ENCODE results near the gene KRTAP5-1. TPM values are rescaled to one million over a fixed set of nuclear protein-coding genes. Genes with fewer than 3 reads are reported as not detected.

KRTAP5-1 gene
- total RNA-seq, 1 donor from 2014 or later = not detected

GRCh38 chr11:1574238-1574932 lies 10.7 kb downstream of the KRTAP5-1 start:
- Mint-ChIP-seq H3K4me1 (ENCODE audit: low read depth) (no peaks in the 10 kb centered on the region), H3K36me3 (ENCODE audit: low read depth) (no peaks in the 10 kb centered on the region), H3K9me3 (peaks cover 10% of the 10 kb centered on the region), H3K27me3 (ENCODE audit: insufficient read depth) (peaks cover 26% of the 10 kb centered on the region), H3K4me3 (peak overlapping the region; percentile 51), H3K27ac (no peak overlapping the region)
- peak; percentile 45 for DNase-seq (ENCODE audit: low spot score)
- intact Hi-C loops (cut with micrococcal nuclease) = loop anchor here (1.0 to 10.0 kb wide), 9 partner anchors 28 to 1800 kb away; partner anchors contain the start of genes BRSK2, CHID1, TOLLIP and ZNF195

DNA sequence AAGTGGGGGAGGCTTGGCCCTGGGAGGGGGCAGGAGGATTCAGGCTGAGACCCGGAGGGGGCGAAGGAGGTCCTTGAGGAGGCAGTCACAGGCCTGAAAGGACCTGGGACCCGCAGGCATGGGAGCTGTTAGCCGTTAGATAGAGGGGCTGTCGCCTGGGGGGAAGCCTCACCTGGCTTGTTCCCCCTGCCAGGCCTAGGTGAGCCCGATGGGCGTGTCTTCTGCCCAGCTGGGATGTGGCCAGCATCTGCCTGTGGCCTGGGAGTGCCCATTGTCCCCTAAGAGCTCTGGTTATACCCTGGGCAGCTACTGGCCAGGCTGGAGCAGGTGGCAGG lies 11.2 kb downstream of the KRTAP5-1 start:
- intact Hi-C loops (cut with micrococcal nuclease) = loop anchor here (1.0 to 10.0 kb wide), 9 partner anchors 28 to 1801 kb away; partner anchors contain the start of genes BRSK2, CHID1, TOLLIP and ZNF195
- H3K27me3 Mint-ChIP-seq (ENCODE audit: insufficient read depth) = peaks cover 28% of the 10 kb centered on the region
- peak overlapping the region; percentile 51 for H3K4me3 Mint-ChIP-seq
- no peaks in the 10 kb centered on the region for H3K36me3 Mint-ChIP-seq (ENCODE audit: low read depth)
- H3K9me3 Mint-ChIP-seq = peaks cover 6% of the 10 kb centered on the region
- H3K4me1 Mint-ChIP-seq (ENCODE audit: low read depth) = no peaks in the 10 kb centered on the region
- DNase-seq (ENCODE audit: low spot score) = no peak
- peak overlapping the region; percentile 12 for H3K27ac Mint-ChIP-seq

DNA sequence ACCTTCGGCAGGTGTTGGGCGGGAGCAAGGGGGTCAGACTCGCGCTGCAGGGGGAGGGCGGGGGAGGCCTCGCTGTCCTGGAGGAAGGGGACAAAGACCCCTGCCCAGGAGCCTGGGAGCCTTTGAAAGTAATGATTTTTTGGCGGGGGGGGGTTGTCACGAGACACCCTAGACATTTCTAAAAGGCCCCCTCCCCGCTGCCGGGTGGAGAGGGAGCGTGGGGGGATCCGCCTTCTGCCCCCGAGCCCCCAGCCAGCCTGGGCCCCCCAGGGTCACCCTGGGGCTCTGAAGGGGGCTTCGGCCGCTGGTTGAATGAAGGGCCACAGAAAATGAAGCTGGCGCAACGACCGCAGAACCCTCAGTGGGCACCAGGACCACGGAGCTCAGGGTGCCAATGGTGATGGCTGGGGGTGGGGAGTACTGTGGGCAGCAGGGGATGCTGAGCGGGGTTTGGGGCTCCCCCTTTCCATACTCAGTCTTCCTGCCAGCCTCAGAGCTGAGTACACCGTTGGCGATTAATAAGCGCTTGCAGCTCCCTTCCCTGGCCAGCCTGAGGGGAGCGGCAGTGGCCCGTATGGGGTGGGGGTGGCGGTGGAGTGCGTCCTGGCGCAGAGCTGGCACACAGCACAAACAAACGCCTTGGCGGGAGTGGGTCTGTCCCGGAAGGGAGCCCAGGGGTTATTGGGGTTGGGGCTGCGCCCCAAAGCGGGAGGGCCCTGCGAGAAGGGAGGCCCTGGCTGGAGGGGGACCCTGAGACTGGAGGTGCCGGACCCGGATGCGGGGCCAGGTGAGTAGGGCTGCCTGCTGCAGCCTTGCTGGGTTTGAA lies 11.8 kb downstream of the KRTAP5-1 start:
- peak overlapping the region; percentile 51 for H3K4me3 Mint-ChIP-seq

DNA sequence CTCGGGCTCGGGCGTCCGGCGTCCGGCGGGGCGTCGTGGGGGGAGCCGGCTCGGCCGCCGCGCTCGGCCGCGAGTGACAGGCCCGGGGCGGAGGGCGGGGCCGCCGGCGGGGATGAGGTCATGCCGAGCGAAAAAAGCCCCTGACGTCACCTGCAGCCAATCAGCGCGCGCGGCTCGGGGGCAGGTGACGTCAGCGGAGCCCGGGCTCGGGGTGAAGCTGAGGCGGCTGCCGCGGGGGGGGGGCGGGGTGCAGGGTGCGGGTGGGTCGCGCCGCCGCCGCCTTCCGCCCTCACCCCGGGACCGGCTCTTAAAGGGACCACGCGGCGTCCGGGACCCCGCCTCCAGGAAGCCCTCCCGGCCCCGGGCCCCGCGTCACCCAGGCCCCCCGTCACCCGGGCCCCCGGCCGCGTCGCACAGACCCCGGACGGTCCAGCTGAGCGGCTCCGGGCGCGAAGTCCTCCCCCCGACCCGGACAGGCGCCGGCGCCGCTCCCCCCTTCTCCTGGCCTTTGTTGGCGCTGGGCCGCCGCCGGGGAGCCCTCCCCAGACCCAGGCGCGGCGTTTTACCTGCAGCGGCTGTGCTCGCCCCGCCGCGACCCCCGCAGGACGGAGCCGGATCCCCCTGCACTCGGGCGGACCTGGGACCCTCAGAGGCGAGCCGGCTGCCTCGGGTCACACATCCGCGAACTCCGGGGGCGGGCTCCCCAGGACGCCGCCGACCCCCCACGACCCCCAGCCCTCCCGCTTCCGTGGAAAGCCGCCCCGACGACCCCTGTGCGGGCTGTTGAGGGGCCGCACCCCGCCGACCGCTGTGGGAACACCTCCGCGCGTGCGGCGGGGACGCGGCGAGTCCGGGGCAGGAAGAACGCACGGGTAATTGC lies 12.6 kb downstream of the KRTAP5-1 start, which contains the start of gene DUSP8:
Gene DUSP8 (minus strand): TSS at position 75 of the 880 bp plus-strand sequence. CDS start 6,445 bp downstream, outside the sequence.
- Mint-ChIP-seq H3K9me3 (no peaks in the 10 kb centered on the region), H3K27ac (no peak within 1 kb of the TSS), H3K4me3 (peak within 1 kb of the TSS; percentile 37), H3K27me3 (ENCODE audit: insufficient read depth) (peaks cover 28% of the 10 kb centered on the region), H3K4me1 (ENCODE audit: low read depth) (no peaks in the 10 kb centered on the region), H3K36me3 (ENCODE audit: low read depth) (no peaks in the 10 kb centered on the region)
- intact Hi-C loops (cut with micrococcal nuclease) = loop anchor here (5.0 to 10.0 kb wide), 5 partner anchors 185 to 1802 kb away; partner anchors contain the start of genes BRSK2, CHID1, TOLLIP and ZNF195
- peak; percentile 89 for DNase-seq (ENCODE audit: low spot score)

More for the DNA sequence above, 11.8 kb downstream of the KRTAP5-1 start:
- Mint-ChIP-seq H3K9me3 (peaks cover 3% of the 10 kb centered on the region), H3K27ac (peak overlapping the region; percentile 12), H3K4me1 (ENCODE audit: low read depth) (no peaks in the 10 kb centered on the region), H3K27me3 (ENCODE audit: insufficient read depth) (peaks cover 28% of the 10 kb centered on the region), H3K36me3 (ENCODE audit: low read depth) (no peaks in the 10 kb centered on the region)
- no peak for DNase-seq (ENCODE audit: low spot score)
- intact Hi-C loops (cut with micrococcal nuclease) = loop anchor here (5.0 to 10.0 kb wide), 5 partner anchors 186 to 1802 kb away; partner anchors contain the start of genes BRSK2, CHID1, TOLLIP and ZNF195

DNA sequence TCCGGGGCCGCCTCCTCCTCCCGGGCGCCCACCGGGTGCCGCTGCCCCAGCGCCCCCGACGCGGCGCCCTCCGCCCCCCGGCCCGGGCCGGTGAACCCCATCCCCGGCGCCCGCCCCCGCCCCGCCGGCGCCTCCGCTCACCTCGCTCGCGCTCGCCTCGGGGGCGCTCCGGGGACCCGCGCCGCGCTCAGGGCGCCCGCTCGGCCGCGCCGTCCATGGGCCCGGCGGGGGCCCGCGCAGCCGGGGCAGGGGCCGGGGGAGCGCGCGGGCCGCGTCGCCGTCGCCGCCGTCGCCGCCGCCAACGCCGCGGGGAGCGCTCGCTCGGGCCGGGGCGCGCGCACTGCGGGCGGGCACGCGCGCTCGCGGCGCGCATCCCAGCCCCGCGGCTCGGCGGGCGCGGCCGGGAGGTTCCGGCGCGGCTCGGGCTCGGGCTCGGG lies 13.3 kb downstream of the KRTAP5-1 start:
- Mint-ChIP-seq H3K4me3 (no peak overlapping the region), H3K36me3 (ENCODE audit: low read depth) (no peaks in the 10 kb centered on the region), H3K4me1 (ENCODE audit: low read depth) (no peaks in the 10 kb centered on the region), H3K27me3 (ENCODE audit: insufficient read depth) (peaks cover 28% of the 10 kb centered on the region), H3K27ac (no peak overlapping the region), H3K9me3 (no peaks in the 10 kb centered on the region)
- no peak for DNase-seq (ENCODE audit: low spot score)
- intact Hi-C loops (cut with micrococcal nuclease) = loop anchor here (5.0 to 10.0 kb wide), 5 partner anchors 184 to 1803 kb away; partner anchors contain the start of genes BRSK2, CHID1, TOLLIP and ZNF195

GRCh38 chr11:1570896-1571759 lies 14.0 kb downstream of the KRTAP5-1 start:
- no peak for DNase-seq (ENCODE audit: low spot score)
- H3K27ac Mint-ChIP-seq = peak overlapping the region; percentile 29

GRCh38 chr11:1570531-1570895 lies 14.6 kb downstream of the KRTAP5-1 start:
- Mint-ChIP-seq H3K4me3 (peak overlapping the region; percentile 68), H3K27ac (peak overlapping the region; percentile 29)
- intact Hi-C loops (cut with micrococcal nuclease) = loop anchor here (5.0 to 10.0 kb wide), 5 partner anchors 183 to 1804 kb away; partner anchors contain the start of genes BRSK2, CHID1, TOLLIP and ZNF195

More at GRCh38 chr11:1570896-1571759, 14.0 kb downstream of the KRTAP5-1 start:
- Mint-ChIP-seq H3K4me3 (peak overlapping the region; percentile 68), H3K4me1 (ENCODE audit: low read depth) (no peaks in the 10 kb centered on the region), H3K27me3 (ENCODE audit: insufficient read depth) (peaks cover 28% of the 10 kb centered on the region), H3K36me3 (ENCODE audit: low read depth) (no peaks in the 10 kb centered on the region), H3K9me3 (no peaks in the 10 kb centered on the region)
- intact Hi-C loops (cut with micrococcal nuclease) = loop anchor here (5.0 to 10.0 kb wide), 5 partner anchors 184 to 1804 kb away; partner anchors contain the start of genes BRSK2, CHID1, TOLLIP and ZNF195

DNA sequence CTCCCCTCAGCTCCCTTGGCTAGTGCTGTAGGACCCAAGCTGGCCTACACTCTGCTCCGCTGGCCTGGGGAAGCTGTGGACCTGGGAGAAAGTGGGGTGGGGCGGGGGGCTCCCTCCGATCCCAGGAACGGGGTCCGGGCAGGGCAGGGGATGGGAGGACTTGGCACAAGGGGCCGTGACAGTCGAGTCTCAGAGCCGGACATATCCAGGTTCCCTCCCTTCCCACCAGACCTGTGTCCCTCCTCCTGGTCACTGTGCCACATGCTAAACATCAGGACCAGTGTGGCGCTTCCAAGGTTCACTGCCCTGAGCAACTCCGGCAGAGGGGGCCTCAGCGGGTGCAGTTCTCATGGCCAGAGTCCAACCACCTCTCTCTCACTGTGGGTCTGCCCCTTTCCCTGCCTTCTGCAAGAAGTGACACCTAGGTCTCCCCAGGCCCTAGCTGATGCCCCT lies 15.1 kb downstream of the KRTAP5-1 start:
- intact Hi-C loops (cut with micrococcal nuclease) = loop anchor here (5.0 to 10.0 kb wide), 5 partner anchors 183 to 1805 kb away; partner anchors contain the start of genes BRSK2, CHID1, TOLLIP and ZNF195
- Mint-ChIP-seq H3K27ac (no peak overlapping the region), H3K9me3 (no peaks in the 10 kb centered on the region), H3K4me3 (peak overlapping the region; percentile 68), H3K4me1 (ENCODE audit: low read depth) (no peaks in the 10 kb centered on the region), H3K27me3 (ENCODE audit: insufficient read depth) (peaks cover 23% of the 10 kb centered on the region), H3K36me3 (ENCODE audit: low read depth) (no peaks in the 10 kb centered on the region)
- DNase-seq (ENCODE audit: low spot score) = no peak

More at GRCh38 chr11:1570531-1570895, 14.6 kb downstream of the KRTAP5-1 start:
- Mint-ChIP-seq H3K27me3 (ENCODE audit: insufficient read depth) (peaks cover 27% of the 10 kb centered on the region), H3K36me3 (ENCODE audit: low read depth) (no peaks in the 10 kb centered on the region), H3K9me3 (no peaks in the 10 kb centered on the region), H3K4me1 (ENCODE audit: low read depth) (no peaks in the 10 kb centered on the region)
- DNase-seq (ENCODE audit: low spot score) = no peak

GRCh38 chr11:1569251-1569780 lies 15.8 kb downstream of the KRTAP5-1 start:
- Mint-ChIP-seq H3K27me3 (ENCODE audit: insufficient read depth) (peaks cover 20% of the 10 kb centered on the region), H3K27ac (no peak overlapping the region), H3K9me3 (no peaks in the 10 kb centered on the region), H3K36me3 (ENCODE audit: low read depth) (no peaks in the 10 kb centered on the region), H3K4me3 (peak overlapping the region; percentile 57), H3K4me1 (ENCODE audit: low read depth) (no peaks in the 10 kb centered on the region)
- no peak for DNase-seq (ENCODE audit: low spot score)
- intact Hi-C loops (cut with micrococcal nuclease) = no loop called here

- peaks cover 16% of the 10 kb centered on the region for H3K27me3 Mint-ChIP-seq (ENCODE audit: insufficient read depth)
- H3K27ac Mint-ChIP-seq = no peak overlapping the region
- H3K4me1 Mint-ChIP-seq (ENCODE audit: low read depth) = no peaks in the 10 kb centered on the region
- H3K4me3 Mint-ChIP-seq = no peak overlapping the region
- no peaks in the 10 kb centered on the region for H3K36me3 Mint-ChIP-seq (ENCODE audit: low read depth)
- no peak for DNase-seq (ENCODE audit: low spot score)
- no peaks in the 10 kb centered on the region for H3K9me3 Mint-ChIP-seq
- intact Hi-C loops (cut with micrococcal nuclease) = no loop called here
Measured at GRCh38 chr11:1568441-1568911, 16.6 kb downstream of the KRTAP5-1 start.

GRCh38 chr11:1567721-1568100 lies 17.4 kb downstream of the KRTAP5-1 start:
- no peaks in the 10 kb centered on the region for H3K4me1 Mint-ChIP-seq (ENCODE audit: low read depth)
- H3K27ac Mint-ChIP-seq = no peak overlapping the region
- H3K9me3 Mint-ChIP-seq = no peaks in the 10 kb centered on the region
- H3K4me3 Mint-ChIP-seq = no peak overlapping the region
- H3K27me3 Mint-ChIP-seq (ENCODE audit: insufficient read depth) = peaks cover 14% of the 10 kb centered on the region
- H3K36me3 Mint-ChIP-seq (ENCODE audit: low read depth) = no peaks in the 10 kb centered on the region
- no peak for DNase-seq (ENCODE audit: low spot score)
- intact Hi-C loops (cut with micrococcal nuclease) = no loop called here
